HEK293T (cell line): ENCODE data around the gene MSH5.

ENCODE experiments used
- ARNT ChIP-seq: fragments of 450-650 bp; IDR thresholded peaks from 2 replicates; pipeline ENCODE4 v1.6.1; 2017; ENCODE audit warnings: mild to moderate bottlenecking
- BHLHE40 ChIP-seq: fragments of 450-650 bp; IDR thresholded peaks from 2 replicates; pipeline ENCODE4 v1.6.1; 2016; ENCODE audit warnings: mild to moderate bottlenecking, moderate library complexity, borderline replicate concordance
- ELF4 ChIP-seq: fragments of 450-650 bp; IDR thresholded peaks from 2 replicates; pipeline ENCODE4 v1.6.1; 2017; ENCODE audit warnings: antibody characterized with exemption
- FOXA1 ChIP-seq: fragments of 450-650 bp; IDR thresholded peaks from 2 replicates; pipeline ENCODE4 v1.6.1; 2016; ENCODE audit warnings: mild to moderate bottlenecking
- FOXK2 ChIP-seq: fragments of 450-650 bp; IDR thresholded peaks from 2 replicates; pipeline ENCODE4 v1.6.1; 2016; ENCODE audit warnings: mild to moderate bottlenecking
- FOXM1 ChIP-seq: fragments of 450-650 bp; IDR thresholded peaks from 2 replicates; pipeline ENCODE4 v1.6.1; 2017; ENCODE audit warnings: mild to moderate bottlenecking, borderline replicate concordance
- L3MBTL2 ChIP-seq: fragments of 450-650 bp; conservative IDR thresholded peaks from 2 replicates; pipeline ENCODE4 v1.6.1; 2016; ENCODE audit warnings: mild to moderate bottlenecking
- LEF1 ChIP-seq: fragments of 450-650 bp; IDR thresholded peaks from 2 replicates; pipeline ENCODE4 v1.6.1; 2017; ENCODE audit warnings: mild to moderate bottlenecking, borderline replicate concordance
- SP1 ChIP-seq: fragments of 450-650 bp; IDR thresholded peaks from 2 replicates; pipeline ENCODE4 v1.6.1; 2017
- SUZ12 ChIP-seq: fragments of 450-650 bp; IDR thresholded peaks from 2 replicates; pipeline ENCODE4 v1.6.1; 2016; ENCODE audit warnings: mild to moderate bottlenecking
- ZNF384 ChIP-seq: fragments of 450-650 bp; IDR thresholded peaks from 2 replicates; pipeline ENCODE4 v1.6.1; 2016

GRCh38 chr6:31795616-31796298 is 56.0 kb downstream of the MSH5 start, which contains the start of gene VARS1:
- TF ChIP-seq ZNF384 (no peak), SUZ12 (no peak), ARNT (peak; percentile 92; the same call in 1 of the 2 replicates), BHLHE40 (no peak), ELF4 (peak; percentile 12; the same call in 1 of the 2 replicates), FOXA1 (no peak), SP1 (no peak), FOXM1 (peak; percentile 81), FOXK2 (no peak), L3MBTL2 (peak; percentile 51; the same call in 1 of the 2 replicates), LEF1 (peak; percentile 83)
